GM13977 (cell line): ENCODE data around the gene SLC18A2.

Experiments
- DNase-seq: peaks from one replicate; pipeline ENCODE4 v3.0.0; 2012; ENCODE audit warnings: low spot score
- in situ Hi-C: fragments of 300-500 bp; cut with MboI; formaldehyde crosslinking; loops from one replicate; pipeline ENCODE4 v1.12.0; 2022; ENCODE audit warnings: low sequenced_read_pairs, low pct_unique_long_range_greater_than_20kb, mixed read lengths, inconsistent platforms; ENCODE audit not compliant: unreplicated experiment
- TF ChIP-seq, protein P1 (sequence below): IDR thresholded peaks from 2 replicates; pipeline ENCODE4 v1.5.1; 2012; ENCODE audit warnings: mild to moderate bottlenecking, control low read depth; ENCODE audit not compliant: insufficient read depth; ENCODE audit errors: extremely low read depth, missing control alignments

SLC18A2 gene

DNA sequence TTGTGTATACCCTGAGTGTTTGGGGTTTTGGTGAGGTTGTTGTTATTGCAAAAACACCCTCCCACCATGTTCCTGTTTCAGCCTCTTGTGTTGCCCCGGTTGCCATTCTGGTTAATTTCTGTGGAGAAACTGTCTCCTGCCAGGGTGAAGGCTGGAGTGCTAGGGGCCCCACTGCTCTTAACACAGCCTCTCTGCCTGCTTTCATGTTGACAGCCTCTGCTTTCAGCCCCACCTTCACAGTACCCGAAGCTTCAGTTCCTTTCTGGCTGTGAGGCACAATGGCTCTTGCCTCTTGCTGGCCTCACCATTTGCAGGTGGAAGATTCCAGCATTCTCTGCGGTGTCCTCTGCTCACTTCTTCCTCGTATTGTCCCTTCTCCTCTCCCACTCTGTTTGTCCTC lies 19.2 kb downstream of the SLC18A2 start:
- in situ Hi-C loops = no loop called here
- DNase-seq = no peak
- TF ChIP-seq, protein P1, sequence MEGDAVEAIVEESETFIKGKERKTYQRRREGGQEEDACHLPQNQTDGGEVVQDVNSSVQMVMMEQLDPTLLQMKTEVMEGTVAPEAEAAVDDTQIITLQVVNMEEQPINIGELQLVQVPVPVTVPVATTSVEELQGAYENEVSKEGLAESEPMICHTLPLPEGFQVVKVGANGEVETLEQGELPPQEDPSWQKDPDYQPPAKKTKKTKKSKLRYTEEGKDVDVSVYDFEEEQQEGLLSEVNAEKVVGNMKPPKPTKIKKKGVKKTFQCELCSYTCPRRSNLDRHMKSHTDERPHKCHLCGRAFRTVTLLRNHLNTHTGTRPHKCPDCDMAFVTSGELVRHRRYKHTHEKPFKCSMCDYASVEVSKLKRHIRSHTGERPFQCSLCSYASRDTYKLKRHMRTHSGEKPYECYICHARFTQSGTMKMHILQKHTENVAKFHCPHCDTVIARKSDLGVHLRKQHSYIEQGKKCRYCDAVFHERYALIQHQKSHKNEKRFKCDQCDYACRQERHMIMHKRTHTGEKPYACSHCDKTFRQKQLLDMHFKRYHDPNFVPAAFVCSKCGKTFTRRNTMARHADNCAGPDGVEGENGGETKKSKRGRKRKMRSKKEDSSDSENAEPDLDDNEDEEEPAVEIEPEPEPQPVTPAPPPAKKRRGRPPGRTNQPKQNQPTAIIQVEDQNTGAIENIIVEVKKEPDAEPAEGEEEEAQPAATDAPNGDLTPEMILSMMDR = no peak

DNA sequence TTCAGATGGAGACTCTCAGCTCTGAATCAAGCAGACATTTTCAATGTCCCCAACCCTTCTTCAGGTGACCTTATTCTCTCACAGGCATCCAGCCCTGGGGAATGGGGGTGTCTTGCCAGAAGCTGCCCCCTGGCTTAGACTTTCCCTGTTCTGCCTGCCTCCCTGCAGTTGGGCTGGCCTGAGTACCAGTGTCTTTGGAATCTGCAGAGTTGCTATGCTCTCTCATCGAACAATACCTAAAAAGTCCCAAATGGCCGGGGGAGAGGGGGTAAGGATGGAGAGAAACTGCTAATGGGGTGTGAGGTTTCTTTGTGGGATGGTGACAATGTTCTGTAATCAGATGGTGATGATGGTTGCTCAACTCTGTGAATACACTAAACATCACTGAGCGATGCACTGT lies 20.6 kb downstream of the SLC18A2 start:
- TF ChIP-seq, protein P1 = no peak
- in situ Hi-C loops = no loop called here
- no peak for DNase-seq

DNA sequence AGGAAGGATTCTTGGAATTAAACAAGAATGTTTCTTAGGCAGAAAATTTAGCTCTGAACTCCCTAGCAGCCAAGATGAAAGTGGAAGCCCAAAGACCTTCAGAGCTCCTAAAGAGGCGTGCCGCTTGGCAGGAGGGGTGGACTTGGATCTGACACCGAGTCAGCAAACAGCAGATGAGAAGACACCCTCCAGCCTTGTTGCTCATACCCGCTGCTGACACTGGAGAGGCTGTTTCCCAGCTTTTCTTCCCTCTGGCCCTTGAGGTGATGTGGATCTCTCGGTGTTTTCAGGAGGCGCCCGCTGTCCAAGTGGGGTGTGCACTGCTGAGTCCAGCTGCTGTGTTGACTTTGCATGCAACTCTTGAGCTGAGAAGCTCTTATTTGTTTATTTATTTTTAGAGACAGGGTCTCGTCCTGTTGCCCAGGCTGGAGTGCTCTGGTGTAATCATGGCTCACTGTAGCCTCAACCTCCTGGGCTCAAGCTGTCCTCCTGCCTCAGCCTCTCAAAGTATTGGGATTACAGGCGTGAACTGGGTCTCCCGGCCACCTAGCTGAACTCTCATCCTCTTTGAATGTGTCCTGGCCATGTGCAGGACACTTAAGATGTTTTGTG lies 21.5 kb downstream of the SLC18A2 start:
- in situ Hi-C loops = no loop called here
- TF ChIP-seq, protein P1 = no peak
- DNase-seq = no peak

DNA sequence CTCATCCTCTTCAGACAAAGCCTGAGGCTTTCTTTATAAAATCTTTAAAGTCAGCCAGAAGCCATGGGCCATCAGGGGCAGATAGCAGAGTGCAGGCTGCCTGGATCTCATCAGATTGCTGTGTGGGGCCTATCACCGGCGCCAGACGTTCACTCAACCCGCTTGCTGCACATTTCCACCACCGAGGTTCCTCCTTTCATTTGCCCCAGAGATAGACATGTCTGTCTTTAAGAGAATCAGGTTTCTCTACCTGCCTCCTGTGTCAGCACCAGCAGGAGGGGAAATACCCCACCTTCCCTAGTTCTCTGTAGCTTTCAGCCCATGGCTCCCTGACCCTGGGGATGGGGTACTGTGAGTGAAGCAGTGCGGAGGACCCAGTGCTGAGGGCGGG lies 22.0 kb downstream of the SLC18A2 start:
- in situ Hi-C loops = no loop called here
- TF ChIP-seq, protein P1 = no peak
- no peak for DNase-seq

DNA sequence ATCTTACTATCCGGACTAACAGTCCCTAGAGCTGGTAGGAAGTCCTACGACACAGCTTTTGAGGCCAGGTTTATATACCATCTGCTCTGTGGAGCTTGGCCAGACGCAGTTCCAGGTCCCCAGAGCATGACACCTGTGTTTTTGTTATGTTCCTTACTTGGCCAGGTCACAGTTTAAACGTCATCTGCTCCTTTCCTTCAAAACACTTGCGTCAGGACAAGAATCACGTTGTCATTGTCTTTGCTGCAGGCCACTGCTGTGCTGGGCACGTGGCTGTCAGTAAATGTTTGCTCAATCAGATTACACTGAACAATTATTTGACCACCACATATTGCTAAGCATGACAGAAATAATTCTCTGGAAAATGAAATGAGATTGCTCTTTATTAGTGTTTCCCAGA lies 23.9 kb downstream of the SLC18A2 start:
- in situ Hi-C loops = no loop called here
- TF ChIP-seq, protein P1 = no peak
- no peak for DNase-seq

DNA sequence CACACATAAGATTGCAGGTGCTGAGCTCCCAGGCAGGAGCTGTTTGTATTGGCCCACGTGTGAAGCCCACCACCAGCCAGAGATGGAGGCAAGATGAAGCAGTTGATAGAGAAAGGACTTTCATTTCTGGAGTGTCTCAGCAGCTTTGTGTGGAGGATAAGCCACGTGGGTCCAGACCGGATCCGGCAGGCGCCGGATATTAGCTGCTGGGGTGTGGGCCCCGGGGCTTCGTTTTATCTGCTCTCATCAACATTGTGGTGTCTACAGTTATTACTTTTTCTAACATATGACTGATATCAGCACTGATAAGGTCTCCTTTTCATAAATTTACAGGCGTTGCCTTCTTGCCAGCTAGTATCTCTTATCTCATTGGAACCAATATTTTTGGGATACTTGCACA lies 25.5 kb downstream of the SLC18A2 start:
- TF ChIP-seq, protein P1 = no peak
- no peak for DNase-seq
- in situ Hi-C loops = no loop called here

DNA sequence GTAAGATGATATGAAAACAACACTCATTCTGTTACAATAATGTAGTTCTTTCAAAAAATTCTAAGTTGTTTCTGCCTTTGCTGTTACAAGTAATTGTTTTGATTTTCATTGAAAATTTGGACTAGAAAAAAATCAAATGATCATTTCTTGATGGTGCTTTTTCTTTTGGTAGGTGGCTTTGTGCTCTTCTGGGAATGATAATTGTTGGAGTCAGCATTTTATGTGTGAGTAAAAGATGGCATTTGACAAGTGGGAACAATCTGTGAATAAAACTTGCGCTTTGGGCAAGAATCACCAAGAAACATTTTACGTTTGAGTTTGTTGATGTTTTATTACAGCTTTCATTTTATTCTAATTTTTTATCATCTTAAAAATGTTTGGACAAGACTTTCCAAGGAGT lies 25.9 kb downstream of the SLC18A2 start:
- no peak for DNase-seq
- in situ Hi-C loops = no loop called here
- TF ChIP-seq, protein P1 = no peak
